KMS-11 (cell line): ENCODE results near the gene BAZ2B.

Experiments
- H2AFZ ChIP-seq: fragments of 200-600 bp; sonication (generic); 2 replicates; pipeline ENCODE4 v1.6.1; 2016; ENCODE audit warnings: antibody characterized with exemption, mixed run types, low read depth
- H3K27ac ChIP-seq: fragments of 200-600 bp; sonication (generic); 2 replicates; pipeline ENCODE4 v1.6.1; 2016; ENCODE audit warnings: mild to moderate bottlenecking, mixed run types
- H3K27me3 ChIP-seq: fragments of 200-600 bp; sonication (generic); 2 replicates; pipeline ENCODE4 v1.6.1; 2017; ENCODE audit warnings: mild to moderate bottlenecking, low read depth, mixed run types, moderate library complexity; ENCODE audit not compliant: insufficient read depth
- H3K36me3 ChIP-seq: fragments of 200-600 bp; sonication (generic); 2 replicates; pipeline ENCODE4 v1.6.1; 2017; ENCODE audit warnings: mild to moderate bottlenecking, mixed run types; ENCODE audit not compliant: insufficient read depth
- H3K4me1 ChIP-seq: fragments of 200-600 bp; sonication (generic); 2 replicates; pipeline ENCODE4 v1.6.1; 2016; ENCODE audit warnings: mild to moderate bottlenecking, low read depth, mixed run types; ENCODE audit not compliant: poor library complexity, severe bottlenecking
- H3K4me2 ChIP-seq: fragments of 200-600 bp; sonication (generic); 2 replicates; pipeline ENCODE4 v1.7.0; 2016; ENCODE audit warnings: mild to moderate bottlenecking, mixed run types
- H3K4me3 ChIP-seq: fragments of 200-600 bp; sonication (generic); IDR thresholded peaks from 2 replicates; pipeline ENCODE4 v1.6.1; 2017; ENCODE audit warnings: low read depth, low read length, mixed read lengths; ENCODE audit not compliant: insufficient read depth
- H3K79me2 ChIP-seq: fragments of 200-600 bp; sonication (generic); 2 replicates; pipeline ENCODE4 v1.6.1; 2016; ENCODE audit warnings: low read depth, mixed run types; ENCODE audit not compliant: insufficient read depth
- H3K9ac ChIP-seq: fragments of 200-600 bp; sonication (generic); 2 replicates; pipeline ENCODE4 v1.6.1; 2016; ENCODE audit warnings: mild to moderate bottlenecking, mixed run types
- H4K20me1 ChIP-seq: fragments of 200-600 bp; sonication (generic); 2 replicates; pipeline ENCODE4 v1.6.1; 2016; ENCODE audit warnings: mild to moderate bottlenecking, mixed run types; ENCODE audit not compliant: insufficient read depth
- CTCF ChIP-seq: fragments of 200-600 bp; sonication (generic); conservative IDR thresholded peaks from 2 replicates; pipeline ENCODE4 v1.6.1; 2017; ENCODE audit warnings: low read depth, mild to moderate bottlenecking, antibody characterized with exemption, low read length, moderate library complexity, mixed read lengths

BAZ2B gene

GRCh38 chr2:159651884-159652283 is 35.5 kb upstream of the BAZ2B start:
- H3K27me3 ChIP-seq = no peaks in the 10 kb centered on the region

GRCh38 chr2:159650574-159650973 is 34.2 kb upstream of the BAZ2B start:
- no peak overlapping the region for H3K9ac ChIP-seq
- no peaks in the 10 kb centered on the region for H3K27me3 ChIP-seq
- H4K20me1 ChIP-seq = no peaks in the 10 kb centered on the region
- H3K36me3 ChIP-seq = no peaks in the 10 kb centered on the region
- no peaks in the 10 kb centered on the region for H3K4me1 ChIP-seq
- no peak for TF ChIP-seq CTCF
- no peak overlapping the region for H2AFZ ChIP-seq
- no peak overlapping the region for H3K4me2 ChIP-seq
- H3K4me3 ChIP-seq = no peak overlapping the region
- H3K79me2 ChIP-seq = no peaks in the 10 kb centered on the region
- no peak overlapping the region for H3K27ac ChIP-seq

More at GRCh38 chr2:159651884-159652283, 35.5 kb upstream of the BAZ2B start:
- no peak overlapping the region for H3K27ac ChIP-seq
- no peaks in the 10 kb centered on the region for H3K36me3 ChIP-seq
- no peak overlapping the region for H3K4me2 ChIP-seq
- no peaks in the 10 kb centered on the region for H3K4me1 ChIP-seq
- no peak overlapping the region for H2AFZ ChIP-seq
- no peak for TF ChIP-seq CTCF
- H4K20me1 ChIP-seq = no peaks in the 10 kb centered on the region
- no peak overlapping the region for H3K4me3 ChIP-seq
- no peak overlapping the region for H3K9ac ChIP-seq
- no peaks in the 10 kb centered on the region for H3K79me2 ChIP-seq

GRCh38 chr2:159648643-159649042 is 32.3 kb upstream of the BAZ2B start:
- no peak for TF ChIP-seq CTCF
- no peak overlapping the region for H2AFZ ChIP-seq

GRCh38 chr2:159647667-159648066 is 31.3 kb upstream of the BAZ2B start:
- Histone ChIP-seq H3K36me3 (no peaks in the 10 kb centered on the region), H2AFZ (no peak overlapping the region), H3K9ac (no peak overlapping the region), H3K4me3 (no peak overlapping the region), H3K79me2 (no peaks in the 10 kb centered on the region), H3K27ac (no peak overlapping the region), H3K27me3 (no peaks in the 10 kb centered on the region), H4K20me1 (no peaks in the 10 kb centered on the region), H3K4me2 (no peak overlapping the region), H3K4me1 (no peaks in the 10 kb centered on the region)
- TF ChIP-seq CTCF = no peak

More at GRCh38 chr2:159648643-159649042, 32.3 kb upstream of the BAZ2B start:
- no peaks in the 10 kb centered on the region for H4K20me1 ChIP-seq
- no peak overlapping the region for H3K9ac ChIP-seq
- H3K4me2 ChIP-seq = no peak overlapping the region
- no peaks in the 10 kb centered on the region for H3K27me3 ChIP-seq
- H3K36me3 ChIP-seq = no peaks in the 10 kb centered on the region
- no peaks in the 10 kb centered on the region for H3K79me2 ChIP-seq
- H3K27ac ChIP-seq = no peak overlapping the region
- no peak overlapping the region for H3K4me3 ChIP-seq
- no peaks in the 10 kb centered on the region for H3K4me1 ChIP-seq

- Histone ChIP-seq H3K27ac (no peak overlapping the region), H3K36me3 (no peaks in the 10 kb centered on the region), H3K79me2 (no peaks in the 10 kb centered on the region), H3K4me1 (no peaks in the 10 kb centered on the region), H4K20me1 (no peaks in the 10 kb centered on the region), H2AFZ (no peak overlapping the region), H3K9ac (no peak overlapping the region), H3K4me3 (no peak overlapping the region), H3K4me2 (no peak overlapping the region), H3K27me3 (no peaks in the 10 kb centered on the region)
- no peak for TF ChIP-seq CTCF
Observed at GRCh38 chr2:159640176-159640575, 23.8 kb upstream of the BAZ2B start.
